ENCODE results near the gene ITPK1. TPM values are rescaled to one million over a fixed set of nuclear protein-coding genes. Genes with fewer than 3 reads are reported as not detected.

ITPK1 gene
- total RNA-seq, 1 donor from 2014 or later = 112 TPM

DNA sequence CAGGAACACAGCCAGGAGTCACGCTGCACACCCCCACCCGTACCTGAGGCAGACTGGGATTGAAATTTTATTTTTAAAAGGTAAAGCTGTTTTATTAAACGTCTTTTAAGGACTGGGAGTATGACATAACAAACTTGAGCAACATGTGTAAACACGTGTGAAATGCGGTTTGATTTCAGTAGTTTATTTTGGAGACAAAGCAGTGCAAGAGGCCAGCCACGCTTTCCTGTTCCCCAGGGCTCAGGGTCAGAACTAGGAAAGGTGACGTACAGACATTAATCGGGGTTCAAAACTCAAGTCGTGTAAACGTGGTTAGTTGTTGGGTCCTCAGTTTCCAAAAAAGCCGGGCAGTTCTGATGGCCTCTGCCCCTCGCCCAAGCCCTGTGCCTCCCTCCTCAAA, 176.0 kb downstream of the ITPK1 start:
- intact Hi-C loops (cut with micrococcal nuclease) = no loop called here
- peaks cover 14% of the 10 kb centered on the region for H3K4me1 ChIP-seq
- H3K27me3 ChIP-seq (ENCODE audit: low read depth) = no peaks in the 10 kb centered on the region
- TF ChIP-seq, protein P1, sequence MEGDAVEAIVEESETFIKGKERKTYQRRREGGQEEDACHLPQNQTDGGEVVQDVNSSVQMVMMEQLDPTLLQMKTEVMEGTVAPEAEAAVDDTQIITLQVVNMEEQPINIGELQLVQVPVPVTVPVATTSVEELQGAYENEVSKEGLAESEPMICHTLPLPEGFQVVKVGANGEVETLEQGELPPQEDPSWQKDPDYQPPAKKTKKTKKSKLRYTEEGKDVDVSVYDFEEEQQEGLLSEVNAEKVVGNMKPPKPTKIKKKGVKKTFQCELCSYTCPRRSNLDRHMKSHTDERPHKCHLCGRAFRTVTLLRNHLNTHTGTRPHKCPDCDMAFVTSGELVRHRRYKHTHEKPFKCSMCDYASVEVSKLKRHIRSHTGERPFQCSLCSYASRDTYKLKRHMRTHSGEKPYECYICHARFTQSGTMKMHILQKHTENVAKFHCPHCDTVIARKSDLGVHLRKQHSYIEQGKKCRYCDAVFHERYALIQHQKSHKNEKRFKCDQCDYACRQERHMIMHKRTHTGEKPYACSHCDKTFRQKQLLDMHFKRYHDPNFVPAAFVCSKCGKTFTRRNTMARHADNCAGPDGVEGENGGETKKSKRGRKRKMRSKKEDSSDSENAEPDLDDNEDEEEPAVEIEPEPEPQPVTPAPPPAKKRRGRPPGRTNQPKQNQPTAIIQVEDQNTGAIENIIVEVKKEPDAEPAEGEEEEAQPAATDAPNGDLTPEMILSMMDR (IDR thresholded peaks at IDR 0.05; ENCODE audit: borderline replicate concordance) = no peak
- H3K27ac ChIP-seq (replicated peaks) = no peak overlapping the region
- DNase-seq = no peak
- no peaks in the 10 kb centered on the region for H3K9me3 ChIP-seq (replicated peaks)
- no peak overlapping the region for H3K4me3 ChIP-seq
- H3K36me3 ChIP-seq = peaks cover 52% of the 10 kb centered on the region

DNA sequence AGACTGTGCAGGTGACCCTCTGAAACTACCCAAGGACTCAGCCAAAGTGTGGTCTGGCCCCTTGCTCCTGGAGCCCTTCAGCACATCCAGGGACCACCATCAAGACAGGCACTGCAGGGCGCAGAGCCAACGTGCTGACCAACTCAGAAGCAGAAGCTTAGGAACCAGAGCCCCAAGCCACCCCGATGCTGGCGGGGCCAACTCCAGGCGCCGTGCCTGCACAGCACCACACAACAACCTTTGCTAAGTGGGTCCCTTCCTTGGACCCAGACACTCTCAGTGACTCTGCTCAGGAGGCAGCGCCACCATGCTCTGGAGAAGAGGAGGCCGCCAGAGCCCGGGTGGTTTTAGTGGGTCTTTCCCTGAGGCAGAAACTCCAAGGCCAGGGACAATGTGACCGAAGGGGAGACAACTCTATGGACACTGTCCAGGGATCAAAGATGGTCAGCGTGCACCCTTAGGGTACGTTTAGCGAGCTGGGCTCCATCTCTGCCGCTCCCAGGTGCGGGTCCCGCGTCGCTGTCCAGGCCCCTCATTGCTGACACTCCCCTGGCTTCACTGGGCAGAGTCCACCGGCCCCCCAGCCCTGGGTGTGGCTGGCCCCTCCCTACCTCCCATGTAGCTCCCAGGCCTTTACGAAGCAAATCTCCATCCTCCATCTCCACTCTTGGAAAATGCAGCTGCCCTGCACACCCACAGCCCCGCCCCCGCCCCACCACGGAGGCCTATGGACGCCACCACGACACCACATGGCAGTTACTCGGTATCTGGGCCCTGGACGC, 176.6 kb downstream of the ITPK1 start:
- DNase-seq = no peak
- Histone ChIP-seq H3K27me3 (ENCODE audit: low read depth) (no peaks in the 10 kb centered on the region), H3K27ac (replicated peaks) (no peak overlapping the region), H3K9me3 (replicated peaks) (no peaks in the 10 kb centered on the region), H3K4me3 (no peak overlapping the region), H3K36me3 (peaks cover 51% of the 10 kb centered on the region), H3K4me1 (peaks cover 10% of the 10 kb centered on the region)
- TF ChIP-seq, protein P1 (IDR thresholded peaks at IDR 0.05; ENCODE audit: borderline replicate concordance) = no peak
- intact Hi-C loops (cut with micrococcal nuclease) = no loop called here

DNA sequence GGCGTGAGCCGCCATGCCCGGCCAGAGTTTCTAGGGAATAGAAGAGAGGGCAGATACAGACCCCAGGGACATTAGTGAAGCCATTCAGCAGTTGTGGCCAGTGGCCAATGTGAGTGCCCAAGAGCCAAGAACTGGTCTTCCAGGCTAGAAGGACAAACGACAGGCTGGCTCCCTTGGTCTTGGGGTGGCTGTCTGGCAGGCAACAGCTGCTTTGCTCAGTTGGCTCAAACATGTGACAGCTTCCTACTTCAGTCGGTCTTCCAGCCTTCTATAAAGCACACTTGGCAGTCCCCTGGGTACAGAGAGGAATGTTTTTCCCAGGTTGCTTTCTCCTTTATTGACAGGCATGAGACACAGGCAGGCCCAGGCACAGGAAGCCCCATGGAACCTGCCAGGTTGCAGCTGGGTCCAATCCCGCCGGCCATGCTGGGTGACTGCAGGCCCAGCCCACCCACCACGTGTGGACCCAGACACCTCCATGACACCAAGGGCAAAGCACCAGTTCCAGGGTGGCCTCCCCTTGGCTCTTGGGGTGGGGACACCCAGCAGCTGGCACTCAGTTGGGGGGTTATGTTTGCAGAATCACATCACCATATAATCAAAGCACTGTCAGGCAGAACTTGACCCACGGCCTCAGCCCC, 177.4 kb downstream of the ITPK1 start:
- TF ChIP-seq, protein P1 (IDR thresholded peaks at IDR 0.05; ENCODE audit: borderline replicate concordance) = no peak
- Histone ChIP-seq H3K4me1 (peaks cover 8% of the 10 kb centered on the region), H3K4me3 (no peak overlapping the region), H3K9me3 (replicated peaks) (no peaks in the 10 kb centered on the region), H3K27ac (replicated peaks) (peak overlapping the region; percentile 5), H3K27me3 (ENCODE audit: low read depth) (no peaks in the 10 kb centered on the region), H3K36me3 (peaks cover 49% of the 10 kb centered on the region)
- intact Hi-C loops (cut with micrococcal nuclease) = no loop called here
- DNase-seq = no peak

DNA sequence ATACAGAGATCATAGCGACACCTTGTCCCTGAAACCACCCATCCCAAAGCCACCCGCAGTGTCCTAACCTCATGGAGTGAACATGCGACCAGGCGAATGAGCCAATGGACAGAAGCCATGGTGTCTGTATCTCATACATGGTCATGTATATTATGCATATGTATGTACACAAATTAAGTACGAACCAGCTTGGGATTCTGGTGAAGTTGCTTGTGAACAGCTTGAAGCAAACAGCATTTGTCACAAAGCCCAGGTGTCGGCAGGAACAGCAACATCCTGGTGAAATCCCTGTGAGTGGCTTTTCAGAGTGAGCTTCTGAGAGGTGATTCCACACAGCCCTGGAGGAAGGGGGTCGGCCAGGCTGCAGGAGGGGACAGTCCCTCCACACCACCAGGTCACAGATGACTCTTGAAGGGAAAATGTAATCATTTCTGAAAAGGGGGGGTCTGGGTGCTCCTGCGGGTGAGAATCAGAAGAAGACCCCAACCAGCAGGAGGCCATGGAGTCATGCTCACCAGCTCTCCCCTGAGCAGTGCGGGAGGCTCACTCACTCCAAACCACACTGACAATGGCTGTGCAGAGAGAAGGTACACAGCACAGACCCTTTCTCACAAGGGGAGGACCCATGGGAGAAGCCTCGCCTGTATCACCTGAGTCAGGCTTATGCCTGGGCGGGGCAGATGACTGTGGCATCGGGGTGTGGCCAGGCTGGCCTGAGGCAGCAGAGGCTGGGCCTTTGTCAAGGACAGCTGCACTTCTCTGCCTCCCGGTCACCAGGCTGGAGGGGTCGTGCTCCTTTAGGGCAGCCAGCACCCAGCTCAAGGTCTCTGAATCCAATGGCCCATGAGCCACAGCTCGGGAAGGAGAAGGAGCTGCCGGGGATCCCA, 178.4 kb downstream of the ITPK1 start:
- intact Hi-C loops (cut with micrococcal nuclease) = no loop called here
- no peak overlapping the region for H3K27ac ChIP-seq (replicated peaks)
- TF ChIP-seq, protein P1 (IDR thresholded peaks at IDR 0.05; ENCODE audit: borderline replicate concordance) = no peak
- H3K27me3 ChIP-seq (ENCODE audit: low read depth) = no peaks in the 10 kb centered on the region
- no peak overlapping the region for H3K4me3 ChIP-seq
- H3K9me3 ChIP-seq (replicated peaks) = no peaks in the 10 kb centered on the region
- peaks cover 8% of the 10 kb centered on the region for H3K4me1 ChIP-seq
- no peak for DNase-seq
- H3K36me3 ChIP-seq = peaks cover 41% of the 10 kb centered on the region

DNA sequence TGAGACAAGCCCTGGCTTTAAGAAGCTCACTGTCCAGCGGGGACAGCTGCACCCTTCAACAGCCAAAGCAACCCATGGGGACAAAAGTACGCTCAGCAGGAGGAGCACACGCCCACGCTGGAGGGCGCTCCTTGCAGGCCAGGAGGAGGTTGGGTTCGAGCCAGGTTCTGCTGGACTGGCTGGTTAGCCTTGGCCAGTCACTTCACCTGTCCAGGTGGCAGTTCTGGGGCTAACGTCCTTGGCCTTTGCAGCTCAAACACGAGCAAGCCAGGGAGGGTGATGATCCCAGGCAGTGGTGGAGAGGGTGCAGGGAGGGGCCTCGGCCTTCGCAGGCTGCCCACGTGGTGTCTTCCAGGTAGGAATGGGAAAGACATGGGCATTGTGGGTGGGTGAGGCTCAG, 179.6 kb downstream of the ITPK1 start:
- H3K9me3 ChIP-seq (replicated peaks) = no peaks in the 10 kb centered on the region
- H3K4me1 ChIP-seq = peaks cover 8% of the 10 kb centered on the region
- no peak for DNase-seq
- H3K27me3 ChIP-seq (ENCODE audit: low read depth) = no peaks in the 10 kb centered on the region
- intact Hi-C loops (cut with micrococcal nuclease) = no loop called here
- H3K36me3 ChIP-seq = peaks cover 29% of the 10 kb centered on the region
- H3K4me3 ChIP-seq = no peak overlapping the region
- H3K27ac ChIP-seq (replicated peaks) = no peak overlapping the region
- TF ChIP-seq, protein P1 (IDR thresholded peaks at IDR 0.05; ENCODE audit: borderline replicate concordance) = no peak
